ENCODE data around the gene FBRSL1. TPM values are rescaled to one million over a fixed set of nuclear protein-coding genes. Genes with fewer than 3 reads are reported as not detected.

The FBRSL1 gene
- total and polyA plus RNA-seq, 9 of the 15 experiments (the other 6 are each of a cell fraction or from before 2014, with no cell fraction given), result 0.24 to 129 (median 7.3) TPM

GRCh38 chr12:132490422-132491137, 629 bp downstream of the FBRSL1 start (continued):
- 0 out of 2 replicates have a peak, but pooled peaks have one; percentile 17 for TF ChIP-seq ZBTB40 (IDR thresholded peaks at IDR 0.05)
- no peak for TF ChIP-seq ZBTB40 (CRISPR knock-in tag; IDR thresholded peaks at IDR 0.05)
- no peak for TF ChIP-seq ZBTB12 (CRISPR knock-in tag; IDR thresholded peaks at IDR 0.05)
- TF ChIP-seq ZBTB9 (CRISPR knock-in tag; IDR thresholded peaks at IDR 0.05), result no peak
- TF ChIP-seq NFE2 (IDR thresholded peaks at IDR 0.05; ENCODE audit: low read depth), result no peak
- peak; percentile 23 to 64 for TF ChIP-seq E2F6 (IDR thresholded peaks at IDR 0.05; ENCODE audit: borderline replicate concordance in 1 of 2, extremely low read depth in 1 of 2, insufficient read depth in 1 of 2, insufficient read length in 1 of 2, low read depth in 1 of 2, low read length in 1 of 2, poor library complexity in 1 of 2, severe bottlenecking in 1 of 2)
- no peak for TF ChIP-seq E2F3 (CRISPR knock-in tag; IDR thresholded peaks at IDR 0.05)
- TF ChIP-seq SAP30 (IDR thresholded peaks at IDR 0.05; ENCODE audit: borderline replicate concordance, insufficient read depth, low read depth, low read length, poor library complexity, severe bottlenecking), result peak; percentile 72
- 0 out of 2 replicates have a peak, but pooled peaks have one; percentile 1 for TF ChIP-seq GATA2 (CRISPR knock-in tag; IDR thresholded peaks at IDR 0.05)
- no peak for TF ChIP-seq FOXK1 (CRISPR knock-in tag; IDR thresholded peaks at IDR 0.05; ENCODE audit: borderline replicate concordance)
- no peak for TF ChIP-seq ZNF561 (CRISPR knock-in tag; conservative IDR thresholded peaks at IDR 0.05)
